ENCODE results near the gene MARCHF9.

MARCHF9 gene

GRCh38 chr12:57744777-57745484 lies 10.0 kb upstream of the MARCHF9 start, which contains the start of gene TSPAN31:
Gene TSPAN31 (plus strand): TSS chr12:57745039. CDS start chr12:57745155, 116 bp downstream.
- no peak for TF ChIP-seq CTCF (IDR thresholded peaks at IDR 0.05; ENCODE audit: control insufficient read depth, insufficient read depth, low read depth, low read length, missing control alignments)
- DNase-seq (ENCODE audit: low read depth) = peak; percentile 93

GRCh38 chr12:57745485-57745881 lies 9.4 kb upstream of the MARCHF9 start:
- TF ChIP-seq CTCF (IDR thresholded peaks at IDR 0.05; ENCODE audit: control insufficient read depth, insufficient read depth, low read depth, low read length, missing control alignments) = no peak
- DNase-seq (ENCODE audit: low read depth) = no peak

More at GRCh38 chr12:57744777-57745484, 10.0 kb upstream of the MARCHF9 start, which contains the start of gene TSPAN31:
- peak within 1 kb of the TSS; percentile 69 for H3K4me3 ChIP-seq (ENCODE audit: control insufficient read depth, low read depth, low read length)

GRCh38 chr12:57746025-57746424 lies 8.9 kb upstream of the MARCHF9 start:
- no peak for DNase-seq (ENCODE audit: low read depth)
- TF ChIP-seq CTCF (IDR thresholded peaks at IDR 0.05; ENCODE audit: control insufficient read depth, insufficient read depth, low read depth, low read length, missing control alignments) = no peak
- H3K4me3 ChIP-seq (ENCODE audit: control insufficient read depth, low read depth, low read length) = peak overlapping the region; percentile 69

More at GRCh38 chr12:57745485-57745881, 9.4 kb upstream of the MARCHF9 start:
- H3K4me3 ChIP-seq (ENCODE audit: control insufficient read depth, low read depth, low read length) = peak overlapping the region; percentile 69

- H3K4me3 ChIP-seq (ENCODE audit: control insufficient read depth, low read depth, low read length) = no peak overlapping the region
- TF ChIP-seq CTCF (IDR thresholded peaks at IDR 0.05; ENCODE audit: control insufficient read depth, insufficient read depth, low read depth, low read length, missing control alignments) = no peak
- no peak for DNase-seq (ENCODE audit: low read depth)
These were observed 5.8 kb upstream of the MARCHF9 start for GRCh38 chr12:57749061-57749460.

- TF ChIP-seq CTCF (IDR thresholded peaks at IDR 0.05; ENCODE audit: control insufficient read depth, insufficient read depth, low read depth, low read length, missing control alignments) = no peak
- no peak for DNase-seq (ENCODE audit: low read depth)
- H3K4me3 ChIP-seq (ENCODE audit: control insufficient read depth, low read depth, low read length) = peak overlapping the region; percentile 88
These were observed 4.1 kb upstream of the MARCHF9 start for GRCh38 chr12:57750561-57751431.

GRCh38 chr12:57751432-57751787 lies 3.5 kb upstream of the MARCHF9 start:
- TF ChIP-seq CTCF (IDR thresholded peaks at IDR 0.05; ENCODE audit: control insufficient read depth, insufficient read depth, low read depth, low read length, missing control alignments) = no peak
- DNase-seq (ENCODE audit: low read depth) = no peak
- peak overlapping the region; percentile 88 for H3K4me3 ChIP-seq (ENCODE audit: control insufficient read depth, low read depth, low read length)
